ENCODE measurements around the gene PLA2G6. TPM values are rescaled to one million over a fixed set of nuclear protein-coding genes. Genes with fewer than 3 reads are reported as not detected.
A peak's percentile ranks its signal among the peaks of the same experiment; 100 is the strongest.

PLA2G6 gene
- total RNA-seq, 1 donor from 2014 or later: 35.8 TPM

- Histone ChIP-seq H3K27me3 (no peaks in the 10 kb centered on the region), H3K9me3 (no peaks in the 10 kb centered on the region), H3K4me1 (peaks cover 53% of the 10 kb centered on the region), H3K36me3 (no peaks in the 10 kb centered on the region), H3K4me3 (no peak overlapping the region), H3K27ac (peak overlapping the region; percentile 99)
- no peak for TF ChIP-seq POLR2A (IDR thresholded peaks at IDR 0.05)
- no peak for TF ChIP-seq POLR2AphosphoS5 (IDR thresholded peaks at IDR 0.05; ENCODE audit: insufficient read depth in 1 of 2, low read depth in 1 of 2)
- TF ChIP-seq, protein P1, sequence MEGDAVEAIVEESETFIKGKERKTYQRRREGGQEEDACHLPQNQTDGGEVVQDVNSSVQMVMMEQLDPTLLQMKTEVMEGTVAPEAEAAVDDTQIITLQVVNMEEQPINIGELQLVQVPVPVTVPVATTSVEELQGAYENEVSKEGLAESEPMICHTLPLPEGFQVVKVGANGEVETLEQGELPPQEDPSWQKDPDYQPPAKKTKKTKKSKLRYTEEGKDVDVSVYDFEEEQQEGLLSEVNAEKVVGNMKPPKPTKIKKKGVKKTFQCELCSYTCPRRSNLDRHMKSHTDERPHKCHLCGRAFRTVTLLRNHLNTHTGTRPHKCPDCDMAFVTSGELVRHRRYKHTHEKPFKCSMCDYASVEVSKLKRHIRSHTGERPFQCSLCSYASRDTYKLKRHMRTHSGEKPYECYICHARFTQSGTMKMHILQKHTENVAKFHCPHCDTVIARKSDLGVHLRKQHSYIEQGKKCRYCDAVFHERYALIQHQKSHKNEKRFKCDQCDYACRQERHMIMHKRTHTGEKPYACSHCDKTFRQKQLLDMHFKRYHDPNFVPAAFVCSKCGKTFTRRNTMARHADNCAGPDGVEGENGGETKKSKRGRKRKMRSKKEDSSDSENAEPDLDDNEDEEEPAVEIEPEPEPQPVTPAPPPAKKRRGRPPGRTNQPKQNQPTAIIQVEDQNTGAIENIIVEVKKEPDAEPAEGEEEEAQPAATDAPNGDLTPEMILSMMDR (IDR thresholded peaks at IDR 0.05): no peak
- DNase-seq (ENCODE audit: extremely low spot score in 2 of 2): no peak
- intact Hi-C loops (cut with DNase I): no loop called here
Observed at GRCh38 chr22:38175206-38176118, 6.2 kb downstream of the PLA2G6 start.

- Histone ChIP-seq H3K4me1 (peaks cover 45% of the 10 kb centered on the region), H3K4me3 (no peak overlapping the region), H3K36me3 (no peaks in the 10 kb centered on the region), H3K9me3 (no peaks in the 10 kb centered on the region), H3K27ac (peak overlapping the region; percentile 99), H3K27me3 (no peaks in the 10 kb centered on the region)
- TF ChIP-seq POLR2A (IDR thresholded peaks at IDR 0.05): no peak
- no peak for TF ChIP-seq POLR2AphosphoS5 (IDR thresholded peaks at IDR 0.05; ENCODE audit: insufficient read depth in 1 of 2, low read depth in 1 of 2)
- intact Hi-C loops (cut with DNase I): no loop called here
- no peak for DNase-seq (ENCODE audit: extremely low spot score in 2 of 2)
Observed at GRCh38 chr22:38174626-38175025, 7.0 kb downstream of the PLA2G6 start.

DNA sequence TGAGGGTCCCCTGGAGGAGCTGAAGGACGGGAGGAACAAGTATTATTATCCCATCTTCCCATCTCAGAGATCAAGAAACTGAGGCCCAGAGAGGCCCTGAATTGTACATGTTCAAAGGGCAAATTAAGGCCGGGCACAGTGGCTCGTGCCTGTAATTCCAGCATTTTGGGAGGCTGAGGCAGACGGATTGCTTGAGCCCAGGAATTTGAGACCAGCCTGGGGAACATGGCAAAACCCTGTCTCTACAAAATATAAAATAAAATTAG is 8.1 kb downstream of the PLA2G6 start:
- no peaks in the 10 kb centered on the region for H3K9me3 ChIP-seq
- peaks cover 38% of the 10 kb centered on the region for H3K4me1 ChIP-seq
- H3K4me3 ChIP-seq: no peak overlapping the region
- H3K27me3 ChIP-seq: no peaks in the 10 kb centered on the region
- no peak for DNase-seq (ENCODE audit: extremely low spot score in 2 of 2)
- no peaks in the 10 kb centered on the region for H3K36me3 ChIP-seq
- TF ChIP-seq, protein P1 (IDR thresholded peaks at IDR 0.05): no peak
- TF ChIP-seq POLR2AphosphoS5 (IDR thresholded peaks at IDR 0.05; ENCODE audit: insufficient read depth in 1 of 2, low read depth in 1 of 2): no peak
- TF ChIP-seq POLR2A (IDR thresholded peaks at IDR 0.05): no peak
- H3K27ac ChIP-seq: no peak overlapping the region
- intact Hi-C loops (cut with DNase I): no loop called here

GRCh38 chr22:38172832-38173640 is 8.6 kb downstream of the PLA2G6 start:
- peak overlapping the region; percentile 66 for H3K27ac ChIP-seq
- peak; percentile 71 to 85 for TF ChIP-seq POLR2AphosphoS5 (IDR thresholded peaks at IDR 0.05; ENCODE audit: insufficient read depth in 1 of 2, low read depth in 1 of 2)
- no peak for TF ChIP-seq POLR2A (IDR thresholded peaks at IDR 0.05)
- intact Hi-C loops (cut with DNase I): no loop called here
- no peaks in the 10 kb centered on the region for H3K27me3 ChIP-seq
- H3K36me3 ChIP-seq: no peaks in the 10 kb centered on the region
- no peak overlapping the region for H3K4me3 ChIP-seq
- DNase-seq (ENCODE audit: extremely low spot score in 2 of 2): no peak
- no peaks in the 10 kb centered on the region for H3K9me3 ChIP-seq
- H3K4me1 ChIP-seq: peaks cover 36% of the 10 kb centered on the region

DNA sequence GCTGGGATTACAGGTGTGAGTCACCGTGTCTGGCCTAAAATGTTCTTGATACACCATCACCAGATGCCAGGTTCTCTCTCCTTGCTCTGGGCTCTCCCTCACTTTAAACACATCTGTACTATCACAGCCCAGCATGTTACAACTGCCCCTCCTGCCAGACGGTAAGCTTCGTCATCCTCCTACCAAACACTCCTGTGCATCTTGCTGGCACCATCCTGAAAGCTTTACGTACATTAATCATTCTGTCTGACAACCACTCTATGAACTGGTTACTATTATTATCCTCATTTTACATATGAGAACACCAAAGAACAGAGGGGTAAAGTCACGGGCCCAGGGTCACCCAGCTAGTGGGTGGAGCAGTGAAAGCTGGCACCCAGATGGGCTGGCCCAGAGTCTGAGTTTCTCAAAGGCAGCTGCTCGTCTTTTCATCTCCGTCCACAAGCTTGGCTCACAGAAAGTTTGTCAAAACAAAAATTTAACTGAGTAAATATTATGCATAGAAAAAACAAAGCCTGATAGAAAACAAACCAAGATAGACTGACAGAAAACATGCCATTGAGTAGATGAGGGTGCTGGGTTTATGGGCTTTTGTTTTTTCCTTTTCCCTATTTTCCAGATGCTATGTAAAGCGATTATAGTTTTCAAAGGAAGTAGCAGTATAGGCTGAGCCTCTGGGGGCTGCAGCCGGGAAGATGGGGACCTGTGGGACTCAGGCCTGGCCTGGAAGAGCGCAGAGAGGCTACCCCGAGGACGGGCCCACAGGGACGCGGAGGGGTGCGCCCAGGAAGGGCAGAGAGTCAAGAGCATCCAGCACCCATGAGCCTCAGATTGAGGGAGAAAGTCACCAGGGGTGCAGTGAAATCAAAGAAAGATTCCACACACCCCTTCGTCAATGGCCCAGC is 9.5 kb downstream of the PLA2G6 start:
- H3K4me1 ChIP-seq: peaks cover 36% of the 10 kb centered on the region
- intact Hi-C loops (cut with DNase I): no loop called here
- no peak overlapping the region for H3K4me3 ChIP-seq

More for the DNA sequence above, 9.5 kb downstream of the PLA2G6 start:
- Histone ChIP-seq H3K9me3 (no peaks in the 10 kb centered on the region), H3K27ac (peak overlapping the region; percentile 66), H3K36me3 (no peaks in the 10 kb centered on the region), H3K27me3 (no peaks in the 10 kb centered on the region)
- TF ChIP-seq, protein P1 (IDR thresholded peaks at IDR 0.05): no peak
- TF ChIP-seq POLR2AphosphoS5 (IDR thresholded peaks at IDR 0.05; ENCODE audit: insufficient read depth in 1 of 2, low read depth in 1 of 2): peak in 1 of 2 donors; percentile 70
- DNase-seq (ENCODE audit: extremely low spot score in 2 of 2): peak in 1 of 2 donors; percentile 87
